Hematopoietic multipotent progenitor cell treated with erythropoietin and hydrocortisone succinate and interleukin-3 and kit ligand, for 8 days (in vitro differentiated cells): ENCODE measurements around the gene RANGAP1.

Source experiments
- DNase-seq: peaks from one replicate; pipeline ENCODE4 v3.0.0-alpha.2; 2015

The RANGAP1 gene

DNA sequence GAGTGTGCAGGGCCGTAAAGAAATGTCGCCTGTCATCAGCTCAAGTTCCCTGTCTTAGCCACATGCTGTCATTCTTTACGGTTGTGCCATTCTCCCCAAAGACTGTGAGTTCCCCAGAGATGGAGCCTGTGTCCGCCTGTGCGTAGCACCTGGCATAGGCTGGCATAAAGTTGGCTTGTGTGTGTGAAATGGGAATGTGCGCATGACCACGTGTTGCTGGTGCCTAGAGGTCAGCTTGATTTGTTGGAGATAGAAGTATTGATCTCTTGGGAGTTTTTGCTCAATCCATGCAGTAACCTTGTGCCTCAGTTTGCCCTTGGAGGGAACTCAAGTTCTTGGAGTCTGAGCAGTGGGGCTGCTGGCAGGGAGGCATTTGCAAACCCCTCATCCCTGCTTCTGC is 54.6 kb downstream of the RANGAP1 start:
- DNase-seq: no peak

DNA sequence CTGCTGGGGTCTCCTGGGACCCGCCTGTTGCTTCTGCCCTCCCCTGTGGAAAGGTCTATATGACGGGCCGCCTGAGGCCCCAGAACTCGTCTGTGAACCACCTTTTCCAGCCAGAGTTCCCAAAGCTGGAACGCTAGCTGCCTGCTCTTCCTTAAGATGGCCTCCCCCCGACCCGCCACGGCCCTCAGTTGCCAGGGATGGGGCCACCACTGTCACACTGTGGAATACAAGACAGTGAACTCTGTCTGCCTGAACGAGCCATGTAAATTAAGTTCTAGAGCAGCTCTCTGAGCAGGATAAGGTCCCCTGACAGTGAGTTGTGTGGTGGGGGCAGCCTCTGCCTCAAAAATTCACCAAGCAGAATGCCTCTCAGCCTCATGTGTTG is 55.6 kb downstream of the RANGAP1 start:
- no peak for DNase-seq

DNA sequence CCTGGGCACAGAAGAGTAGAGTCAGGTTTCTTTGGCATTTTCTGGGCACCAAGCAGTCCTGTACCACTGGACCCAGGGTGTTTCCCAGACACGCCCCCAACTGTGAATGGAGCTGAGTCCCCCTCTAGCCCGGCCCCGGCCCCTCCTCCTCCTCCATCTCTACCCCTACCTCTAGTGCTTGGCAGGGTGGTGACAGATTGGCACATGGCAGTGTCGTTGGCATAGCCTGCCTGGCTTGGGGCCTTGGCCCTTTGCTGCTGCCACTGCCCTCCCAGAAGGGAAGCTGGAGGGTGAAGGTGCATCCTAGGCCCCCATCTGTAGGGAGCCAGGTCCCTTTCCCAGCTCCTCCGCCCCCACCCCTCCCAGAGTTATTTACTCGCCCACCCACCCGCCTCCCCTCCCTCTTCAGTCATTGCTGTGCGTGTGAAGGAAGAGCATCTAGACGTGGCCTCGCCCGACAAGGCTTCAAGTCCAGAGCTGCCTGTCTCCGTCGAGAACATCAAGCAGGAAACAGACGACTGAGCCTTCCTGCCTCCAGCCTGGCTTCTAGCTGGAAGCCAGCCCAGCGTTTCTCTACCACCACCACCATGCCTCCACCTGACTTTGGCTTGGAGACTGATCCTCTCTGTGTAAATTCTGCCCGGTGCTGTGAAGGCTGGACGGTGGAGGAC is 56.1 kb downstream of the RANGAP1 start:
- no peak for DNase-seq

DNA sequence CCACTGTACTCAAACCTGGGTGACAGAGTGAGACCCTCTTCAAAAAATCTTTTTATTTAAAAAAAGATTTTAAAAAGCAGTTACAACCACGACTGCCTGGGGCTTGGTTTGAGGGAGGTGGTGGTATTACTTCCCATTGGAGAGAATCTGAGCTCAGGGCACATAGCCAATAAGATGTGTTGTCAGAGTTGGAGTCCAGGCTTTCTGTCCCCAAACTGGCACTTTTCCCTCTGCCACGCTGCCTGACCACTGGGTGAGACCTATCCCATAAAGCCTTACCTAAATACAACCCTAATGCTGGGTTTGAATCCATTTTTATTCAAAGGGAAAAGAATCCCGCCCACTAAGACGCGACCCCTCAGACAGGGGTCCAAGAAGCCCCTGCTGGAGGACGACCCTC is 56.8 kb downstream of the RANGAP1 start:
- DNase-seq: no peak

DNA sequence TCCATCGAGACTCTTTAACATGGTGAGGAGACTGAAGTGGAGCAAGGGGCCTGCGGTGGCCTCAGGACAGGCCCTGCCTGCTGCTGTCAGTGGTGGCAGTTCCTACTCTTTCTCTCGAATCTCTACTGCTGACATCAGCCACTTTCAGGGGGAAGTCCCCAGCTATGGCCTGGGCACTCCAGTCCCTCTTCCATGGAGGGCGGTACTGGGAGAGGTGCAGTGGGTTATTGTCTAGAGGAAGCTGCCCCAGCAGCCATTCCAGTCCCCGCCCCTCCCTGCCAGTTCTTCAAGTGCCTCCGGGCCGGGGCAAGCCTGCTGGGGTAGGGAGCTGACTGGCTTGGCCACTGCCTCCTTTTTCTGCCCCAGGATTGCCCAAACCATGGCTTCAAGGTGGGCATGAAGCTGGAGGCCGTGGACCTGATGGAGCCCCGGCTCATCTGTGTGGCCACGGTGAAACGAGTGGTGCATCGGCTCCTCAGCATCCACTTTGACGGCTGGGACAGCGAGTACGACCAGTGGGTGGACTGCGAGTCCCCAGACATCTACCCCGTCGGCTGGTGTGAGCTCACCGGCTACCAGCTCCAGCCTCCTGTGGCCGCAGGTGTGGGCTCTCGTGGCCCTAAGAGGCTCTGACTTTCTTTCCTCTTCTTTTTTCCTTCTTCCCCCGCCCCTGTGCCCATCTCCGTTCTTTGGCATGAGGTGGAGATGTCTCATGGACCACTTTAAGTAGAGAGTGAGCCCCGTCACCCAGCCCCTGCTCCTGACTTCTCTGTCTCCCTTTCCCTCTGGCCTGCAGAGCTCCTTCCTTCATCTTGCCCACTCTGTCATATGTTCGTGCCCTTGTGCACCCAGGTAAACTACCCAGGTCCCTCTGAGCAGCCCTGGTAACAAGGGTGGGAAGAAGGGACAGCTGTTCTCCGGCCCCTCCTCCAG is 59.0 kb downstream of the RANGAP1 start:
- DNase-seq: no peak

DNA sequence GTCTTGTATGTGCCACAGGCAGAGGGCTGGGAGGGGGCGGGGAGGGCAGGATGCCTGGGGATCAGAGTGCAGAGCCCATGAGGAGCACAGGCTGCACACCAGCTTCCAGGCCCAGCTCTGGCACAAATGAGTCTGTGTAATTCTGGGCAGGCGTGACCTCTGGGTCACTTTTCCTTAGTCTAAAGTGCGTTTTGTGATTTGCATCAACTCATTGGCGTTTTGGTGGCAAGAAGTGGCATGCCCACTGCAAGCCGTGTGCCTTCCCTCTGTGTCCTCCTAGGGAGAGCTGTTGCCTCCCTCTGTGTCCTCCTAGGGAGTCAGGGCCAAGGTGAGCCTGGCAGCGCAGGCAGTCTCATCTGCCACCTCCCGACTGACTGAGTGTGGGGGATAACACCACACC is 62.5 kb downstream of the RANGAP1 start:
- no peak for DNase-seq

DNA sequence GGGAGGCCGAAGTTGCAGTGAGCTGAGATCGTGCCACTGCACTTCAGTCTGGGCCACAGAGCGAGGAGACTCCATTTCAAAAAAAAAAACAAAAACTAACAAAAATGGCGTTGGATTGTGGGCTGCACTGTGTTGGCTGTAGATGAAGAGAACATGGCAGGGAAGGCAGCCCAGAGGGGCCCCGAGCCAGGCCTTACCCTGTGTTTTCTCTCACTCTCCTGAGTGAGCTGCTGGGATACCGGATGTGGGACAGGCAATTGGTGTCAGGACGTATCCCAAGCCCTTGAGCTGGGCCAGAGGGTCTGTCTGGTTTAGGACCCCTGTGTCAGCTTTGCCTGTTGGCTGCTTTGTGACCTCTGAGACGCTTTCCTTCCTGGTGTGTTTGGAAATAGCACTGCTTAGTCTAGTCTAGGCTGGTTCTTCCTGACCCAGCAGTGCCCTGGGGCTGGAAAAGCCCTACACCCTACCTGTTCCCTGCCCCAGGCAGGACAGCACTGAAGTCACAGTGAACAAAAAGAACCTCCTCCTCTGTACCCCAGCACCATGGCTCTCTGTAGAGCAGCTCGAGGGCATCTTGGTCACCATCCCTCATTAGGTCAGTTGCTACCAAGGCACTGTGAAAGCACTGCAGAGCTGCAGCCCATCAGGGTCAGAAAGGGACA is 63.0 kb downstream of the RANGAP1 start:
- DNase-seq: no peak

DNA sequence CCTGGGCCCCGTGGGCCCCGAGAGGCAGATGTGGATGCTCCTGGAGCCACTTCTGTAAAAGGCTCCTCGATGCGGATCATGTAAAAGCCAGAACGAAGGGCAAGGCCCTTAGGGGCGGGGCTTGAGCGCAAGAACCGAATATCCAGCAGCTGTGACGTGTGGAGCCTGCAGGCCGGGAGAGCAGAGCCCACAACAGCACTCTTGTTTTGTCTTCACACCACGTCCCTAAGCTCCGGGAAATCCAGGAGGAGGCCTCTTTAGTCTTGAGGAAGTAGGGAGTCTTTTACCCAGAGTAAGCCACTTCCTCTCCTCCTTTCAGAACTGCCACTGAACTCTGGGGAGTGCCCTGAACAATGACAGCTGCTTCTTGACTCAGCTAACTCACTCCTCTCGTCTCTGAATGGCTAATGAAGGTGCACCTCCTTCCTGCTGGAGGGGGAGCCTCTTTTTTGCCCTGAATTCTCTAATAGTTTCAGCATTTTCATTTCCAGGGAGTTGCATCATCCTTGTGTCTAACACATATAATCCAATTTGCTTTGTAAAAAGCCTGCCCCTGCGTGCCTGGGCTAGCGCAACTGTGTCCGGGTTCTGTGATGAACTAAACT is 68.3 kb downstream of the RANGAP1 start:
- DNase-seq: peak; percentile 41

DNA sequence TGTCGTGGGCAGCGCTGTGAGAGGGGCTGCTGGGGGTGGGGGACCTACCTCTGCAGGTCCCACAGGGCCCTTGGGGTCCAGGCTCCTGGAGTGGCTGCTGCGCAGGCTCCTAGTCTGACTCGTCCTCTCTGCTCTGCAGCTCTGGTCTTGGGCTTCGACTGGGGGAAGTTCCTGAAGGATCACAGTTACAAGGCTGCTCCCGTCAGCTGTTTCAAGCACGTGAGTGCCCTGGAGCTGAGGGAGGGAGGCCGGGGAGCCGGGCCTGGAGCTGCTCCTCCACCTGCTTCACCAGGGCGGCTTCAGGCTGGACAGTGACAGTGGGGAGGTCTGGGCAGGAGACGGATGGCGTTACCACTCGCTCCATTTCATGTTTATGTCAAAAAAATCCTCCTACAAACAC is 69.0 kb downstream of the RANGAP1 start:
- DNase-seq: no peak

DNA sequence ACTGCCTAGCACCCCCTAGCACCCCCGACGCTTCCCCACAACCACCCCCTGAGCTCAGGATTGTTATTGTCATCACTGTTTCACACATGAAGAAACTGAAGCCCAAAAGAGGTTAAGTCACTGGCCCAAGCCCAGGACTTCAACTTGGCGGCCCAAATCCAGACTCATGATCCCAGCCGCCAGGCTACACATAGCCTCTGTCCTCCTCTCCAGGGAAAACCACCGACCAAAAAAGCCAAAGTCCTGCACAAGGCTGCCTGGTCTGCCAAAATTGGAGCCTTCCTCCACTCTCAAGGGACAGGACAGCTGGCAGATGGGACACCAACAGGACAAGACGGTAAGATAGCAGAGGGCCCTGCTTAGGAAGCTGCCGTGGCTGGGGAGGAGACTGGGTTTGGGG is 70.1 kb downstream of the RANGAP1 start:
- DNase-seq: no peak

DNA sequence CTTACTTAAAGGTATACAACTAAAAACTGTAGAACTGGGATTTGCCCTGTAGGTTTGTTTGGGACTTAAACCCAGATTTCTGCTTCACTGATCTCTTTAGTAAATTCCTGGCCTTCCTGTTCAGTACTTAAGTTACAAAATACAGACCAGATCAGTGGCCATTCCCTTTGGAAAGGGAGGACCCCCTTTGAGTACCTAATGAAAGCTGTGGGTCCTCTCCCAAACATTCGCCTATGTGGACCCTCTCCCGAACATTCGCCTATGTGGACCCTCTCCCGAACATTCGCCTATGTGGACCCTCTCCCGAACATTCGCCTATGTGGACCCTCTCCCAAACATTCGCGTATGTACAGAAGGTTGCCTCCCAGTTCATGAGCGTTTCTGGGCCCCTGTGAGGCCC is 70.6 kb downstream of the RANGAP1 start:
- DNase-seq: no peak

DNA sequence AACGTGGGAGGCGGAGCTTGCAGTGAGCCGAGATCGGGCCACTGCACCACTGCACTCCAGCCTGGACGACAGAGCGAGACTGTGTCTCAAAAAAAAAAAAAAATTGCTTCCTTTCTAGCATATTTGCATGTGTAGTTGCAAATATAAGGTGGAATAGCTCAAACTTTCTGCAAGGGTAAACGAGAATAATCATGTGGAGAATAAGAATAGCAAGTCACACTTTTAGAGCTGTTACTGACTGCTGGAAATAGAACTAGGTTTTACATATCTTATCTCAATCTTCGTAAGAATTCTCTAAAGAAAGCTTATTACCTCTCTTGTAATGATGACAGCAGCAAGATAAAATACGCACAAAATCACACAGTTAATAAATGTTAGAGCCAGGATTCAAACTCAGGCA is 79.3 kb downstream of the RANGAP1 start:
- no peak for DNase-seq

DNA sequence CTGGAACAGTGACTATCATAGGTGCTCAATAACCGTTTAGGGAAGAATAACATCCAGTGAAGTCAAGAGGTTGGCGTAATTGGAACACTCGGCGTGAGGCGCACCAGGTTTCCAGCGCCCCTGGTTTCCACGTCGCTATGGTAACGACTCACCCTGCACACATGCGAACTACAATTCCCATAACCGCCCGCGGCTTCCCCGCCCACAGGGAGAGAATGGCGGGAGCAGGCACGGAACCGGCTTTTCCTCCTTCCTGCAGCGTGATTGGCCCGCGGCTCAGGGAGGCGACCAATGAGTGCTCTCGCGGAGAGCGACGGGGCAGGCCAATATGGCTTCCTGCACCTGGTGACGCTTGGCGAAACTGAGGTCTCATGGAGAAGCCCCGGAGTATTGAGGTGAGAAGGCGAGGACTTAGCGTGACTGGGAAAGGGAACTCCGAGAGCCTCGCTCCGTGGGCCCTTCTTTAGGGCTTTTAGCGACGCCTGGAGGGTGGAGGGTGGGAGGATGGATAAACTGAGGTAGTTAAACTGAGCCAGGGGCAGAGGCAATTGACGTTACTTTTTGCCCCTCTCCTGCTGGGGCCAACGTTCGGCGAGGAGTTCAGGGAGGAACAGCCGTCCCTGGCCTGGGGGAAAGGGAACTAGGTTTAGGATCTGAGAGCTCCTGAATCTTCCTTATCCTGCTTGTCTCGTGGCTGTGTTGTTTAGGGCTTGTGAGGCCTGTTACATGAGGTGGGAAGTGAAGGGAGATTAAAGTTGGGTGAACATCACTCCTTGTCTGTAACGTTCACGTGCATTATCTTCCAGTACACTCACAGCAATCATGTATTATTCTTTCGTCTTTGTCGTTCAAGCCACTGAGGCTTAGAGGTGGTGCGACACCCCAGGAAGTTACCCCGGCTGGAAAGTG is 80.7 kb downstream of the RANGAP1 start, which contains the start of gene L3MBTL2:
TSS of gene L3MBTL2 (plus strand) at position 321 of the 909 bp plus-strand sequence. CDS start at position 372, 51 bp downstream.
- DNase-seq: peak; percentile 98

DNA sequence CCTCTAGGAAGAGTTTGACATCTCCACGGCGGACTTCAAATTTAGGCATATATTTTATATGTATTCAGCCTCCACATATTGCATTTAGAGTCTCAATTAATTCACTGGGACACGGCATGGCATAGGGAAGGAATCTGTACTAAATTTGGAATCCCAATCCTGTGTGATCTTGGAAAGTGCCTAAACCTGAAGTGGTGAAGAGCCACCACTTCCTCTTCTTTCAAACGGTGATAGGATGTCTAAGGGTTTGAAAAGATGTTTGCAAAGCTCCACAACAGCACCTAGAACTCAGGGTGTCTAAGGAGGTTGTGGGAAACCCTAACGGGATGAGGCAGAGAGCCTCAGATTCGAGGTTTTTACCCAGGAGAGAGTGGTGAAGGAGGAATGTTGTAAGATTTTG is 81.9 kb downstream of the RANGAP1 start:
- no peak for DNase-seq

DNA sequence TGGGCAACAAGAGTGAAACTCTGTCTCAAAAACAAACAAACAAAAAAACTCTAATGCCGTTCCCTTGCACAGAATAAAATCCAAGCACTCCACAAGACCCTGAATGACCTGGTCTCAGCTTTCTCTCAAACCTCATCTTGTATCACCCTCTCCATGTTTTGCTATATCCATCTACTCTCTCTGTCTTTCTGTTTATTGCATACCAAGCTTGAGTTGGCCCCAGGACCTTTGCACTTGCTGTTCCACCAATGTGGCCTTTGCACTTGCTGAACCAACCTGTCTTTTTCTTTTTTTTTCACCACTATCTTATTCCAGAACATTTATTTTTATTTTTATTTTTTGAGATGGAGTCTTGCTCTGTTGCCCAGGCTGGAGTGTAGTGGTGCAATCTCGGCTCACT is 82.9 kb downstream of the RANGAP1 start:
- no peak for DNase-seq

DNA sequence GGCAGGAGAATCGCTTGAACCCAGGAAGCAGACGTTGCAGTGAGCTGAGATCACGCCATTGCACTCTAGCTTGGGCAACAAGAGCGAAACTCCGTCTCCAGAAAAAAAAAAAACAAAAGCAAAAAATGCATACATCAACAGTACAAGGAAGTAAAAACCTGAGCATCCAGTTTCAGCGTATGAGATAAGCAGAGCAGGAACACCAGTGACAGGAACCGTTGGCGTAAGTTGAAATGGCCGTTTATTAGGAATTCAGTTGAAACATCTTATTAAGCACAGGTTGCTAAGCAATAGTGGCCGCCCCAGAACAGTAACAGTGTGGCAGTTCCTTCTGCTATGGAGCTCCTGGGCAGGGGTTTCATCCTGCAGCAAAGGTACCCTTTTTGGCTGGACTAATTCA is 84.8 kb downstream of the RANGAP1 start:
- DNase-seq: no peak

DNA sequence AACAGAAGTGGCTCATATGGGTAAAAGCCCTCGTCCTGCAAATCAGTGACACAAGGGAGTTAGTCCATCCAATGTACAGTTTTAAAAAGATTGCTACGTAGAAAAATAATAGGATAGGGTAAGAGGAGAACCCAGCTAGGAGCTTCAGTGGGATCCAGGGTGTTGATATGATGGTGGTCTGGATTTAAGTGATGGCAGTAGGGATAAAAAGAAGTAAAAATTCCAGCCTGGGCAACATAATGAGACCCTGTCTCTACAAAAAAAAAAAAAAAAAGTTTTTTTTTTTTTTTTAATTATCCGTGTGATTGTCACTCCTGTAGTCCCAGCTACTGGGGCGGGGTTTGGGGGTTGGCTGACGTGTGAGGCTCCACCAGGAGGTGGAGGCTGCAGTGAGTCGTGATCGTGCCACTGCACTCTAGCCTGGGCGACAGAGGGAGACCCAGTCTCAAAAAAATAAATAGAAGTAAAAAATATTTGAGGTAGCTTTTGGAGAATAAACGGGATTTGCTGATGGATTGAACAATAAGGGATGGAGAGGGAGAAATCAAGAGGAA is 87.9 kb downstream of the RANGAP1 start:
- peak; percentile 57 for DNase-seq

DNA sequence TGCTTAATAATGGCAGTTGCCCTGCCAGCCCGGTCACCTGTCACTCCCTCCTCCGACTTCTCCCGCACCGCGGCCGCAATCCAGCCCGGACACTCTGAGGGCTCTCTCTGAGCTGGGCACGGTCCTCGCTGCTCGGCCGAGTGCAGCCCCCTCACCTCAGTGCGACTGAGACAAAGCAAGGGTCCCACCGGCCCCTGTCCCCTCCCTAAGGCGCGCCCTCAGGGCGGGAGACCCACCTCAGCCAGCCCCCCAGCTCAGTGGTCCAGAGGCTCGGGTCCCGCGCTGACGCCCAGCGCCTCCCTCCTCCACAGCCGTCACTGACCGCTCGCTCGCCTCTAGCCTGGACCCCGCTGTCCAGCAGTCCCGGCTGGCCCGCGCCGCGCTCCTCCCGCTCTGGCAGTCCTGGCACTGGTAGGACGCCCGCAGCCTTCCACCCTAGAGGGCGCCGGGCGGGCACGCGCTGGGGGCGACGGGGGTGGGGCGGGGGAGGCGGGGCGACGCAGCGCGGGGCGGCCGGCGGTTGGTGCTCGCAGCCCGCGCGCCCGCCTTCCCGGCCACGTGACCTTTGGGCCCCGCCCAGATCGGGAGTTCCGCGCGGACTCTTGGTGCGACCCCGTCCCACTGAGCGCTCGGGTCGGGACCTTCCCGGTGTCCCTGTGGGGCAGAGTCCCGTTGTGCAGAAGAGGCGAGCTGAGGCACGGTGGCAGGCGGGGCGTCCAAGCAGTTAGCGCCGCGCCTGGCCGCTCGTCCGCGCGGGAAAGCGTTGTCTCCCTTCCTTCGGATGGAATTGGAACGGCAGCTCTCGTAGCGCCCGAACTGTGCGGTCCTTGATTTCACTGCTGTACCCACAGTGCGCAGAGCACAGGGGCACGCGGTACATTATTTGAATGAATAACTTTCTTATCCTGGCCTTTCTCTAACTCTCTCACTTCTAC is 88.7 kb downstream of the RANGAP1 start:
- DNase-seq: peak; percentile 76
